LNCaP clone FGC (cell line): ENCODE measurements around the gene TWSG1.

Experiments
- DNase-seq: peaks from one replicate; pipeline ENCODE4 v3.0.0-alpha.2; 2011; ENCODE audit warnings: low read depth
- H3K4me3 ChIP-seq: 2 replicates; pipeline ENCODE4 v1.5.1; 2011; ENCODE audit warnings: mild to moderate bottlenecking, low read depth, low read length, control low read depth
- CTCF ChIP-seq: IDR thresholded peaks from 2 replicates; pipeline ENCODE4 v1.5.1; 2012; ENCODE audit warnings: mild to moderate bottlenecking; ENCODE audit not compliant: control insufficient read depth, insufficient read depth; ENCODE audit errors: extremely low read depth

Gene TWSG1

GRCh38 chr18:9436206-9436929, 101.8 kb downstream of the TWSG1 start:
- no peak for DNase-seq
- H3K4me3 ChIP-seq: no peak overlapping the region
- TF ChIP-seq CTCF: no peak

- no peak for DNase-seq
- TF ChIP-seq CTCF: no peak
- H3K4me3 ChIP-seq: no peak overlapping the region
Measured at GRCh38 chr18:9437021-9437437, 102.5 kb downstream of the TWSG1 start.

- TF ChIP-seq CTCF: no peak
- DNase-seq: no peak
Measured at GRCh38 chr18:9437672-9438071, 103.1 kb downstream of the TWSG1 start.

GRCh38 chr18:9441061-9441460, 106.5 kb downstream of the TWSG1 start:
- no peak for TF ChIP-seq CTCF
- no peak overlapping the region for H3K4me3 ChIP-seq
- no peak for DNase-seq

More at GRCh38 chr18:9437672-9438071, 103.1 kb downstream of the TWSG1 start:
- no peak overlapping the region for H3K4me3 ChIP-seq

- no peak overlapping the region for H3K4me3 ChIP-seq
- TF ChIP-seq CTCF: no peak
- DNase-seq: no peak
Measured at GRCh38 chr18:9444549-9444948, 110.0 kb downstream of the TWSG1 start.

- no peak for TF ChIP-seq CTCF
- DNase-seq: no peak
- H3K4me3 ChIP-seq: no peak overlapping the region
Measured at GRCh38 chr18:9446839-9447238, 112.3 kb downstream of the TWSG1 start.

- no peak overlapping the region for H3K4me3 ChIP-seq
- no peak for DNase-seq
- TF ChIP-seq CTCF: no peak
Measured at GRCh38 chr18:9447334-9447733, 112.8 kb downstream of the TWSG1 start.
